ENCODE results near the gene NUMA1.

Gene NUMA1

GRCh38 chr11:72116019-72116755 lies 35.8 kb upstream of the NUMA1 start:
- TF ChIP-seq SIN3A (IDR thresholded peaks at IDR 0.05; ENCODE audit: borderline replicate concordance, insufficient read depth, low read length) (no peak), POLR2AphosphoS5 (IDR thresholded peaks at IDR 0.05; ENCODE audit: low read depth, low read length) (no peak), REST (IDR thresholded peaks at IDR 0.05; ENCODE audit: insufficient read depth in 1 of 2, low read depth in 2 of 2, low read length in 2 of 2) (no peak), TAF1 (IDR thresholded peaks at IDR 0.05; ENCODE audit: borderline replicate concordance, insufficient read depth, low read length) (no peak)

- no peak for TF ChIP-seq FOXP2 (optimal IDR thresholded peaks at IDR 0.05; ENCODE audit: borderline replicate concordance, extremely low read depth, extremely low read length, insufficient read depth)
- no peak for TF ChIP-seq POLR2AphosphoS5 (IDR thresholded peaks at IDR 0.05; ENCODE audit: low read depth, low read length)
- no peak for TF ChIP-seq SIN3A (IDR thresholded peaks at IDR 0.05; ENCODE audit: borderline replicate concordance, insufficient read depth, low read length)
- no peak for TF ChIP-seq REST (IDR thresholded peaks at IDR 0.05; ENCODE audit: insufficient read depth in 1 of 2, low read depth in 2 of 2, low read length in 2 of 2)
- no peak for TF ChIP-seq TAF1 (IDR thresholded peaks at IDR 0.05; ENCODE audit: borderline replicate concordance, insufficient read depth, low read length)
Measured at GRCh38 chr11:72114570-72114969, 34.2 kb upstream of the NUMA1 start.

GRCh38 chr11:72112978-72113808 lies 32.9 kb upstream of the NUMA1 start:
- TF ChIP-seq FOXP2 (optimal IDR thresholded peaks at IDR 0.05; ENCODE audit: borderline replicate concordance, extremely low read depth, extremely low read length, insufficient read depth) (no peak), TAF1 (IDR thresholded peaks at IDR 0.05; ENCODE audit: borderline replicate concordance, insufficient read depth, low read length) (no peak), SIN3A (IDR thresholded peaks at IDR 0.05; ENCODE audit: borderline replicate concordance, insufficient read depth, low read length) (no peak), REST (IDR thresholded peaks at IDR 0.05; ENCODE audit: insufficient read depth in 1 of 2, low read depth in 2 of 2, low read length in 2 of 2) (no peak), POLR2AphosphoS5 (IDR thresholded peaks at IDR 0.05; ENCODE audit: low read depth, low read length) (no peak)

GRCh38 chr11:72112143-72112977 lies 32.0 kb upstream of the NUMA1 start, which contains the start of gene ANAPC15:
Gene ANAPC15, minus strand, starts transcription at chr11:72112695. Its CDS starts 1,419 bp downstream, at chr11:72111276.
- TF ChIP-seq TAF1 (IDR thresholded peaks at IDR 0.05; ENCODE audit: borderline replicate concordance, insufficient read depth, low read length) (peak; percentile 80; the same call in 1 of the 2 replicates), FOXP2 (optimal IDR thresholded peaks at IDR 0.05; ENCODE audit: borderline replicate concordance, extremely low read depth, extremely low read length, insufficient read depth) (peak; percentile 64), SIN3A (IDR thresholded peaks at IDR 0.05; ENCODE audit: borderline replicate concordance, insufficient read depth, low read length) (peak; percentile 49; the same call in 1 of the 2 replicates), REST (IDR thresholded peaks at IDR 0.05; ENCODE audit: insufficient read depth in 1 of 2, low read depth in 2 of 2, low read length in 2 of 2) (no peak), POLR2AphosphoS5 (IDR thresholded peaks at IDR 0.05; ENCODE audit: low read depth, low read length) (peak; percentile 97)
